ENCODE results near the gene SCGB1C2. TPM values are rescaled to one million over a fixed set of nuclear protein-coding genes. Genes with fewer than 3 reads are reported as not detected.

SCGB1C2 gene
- total RNA-seq, 2 experiments from 2014 or later = not detected

DNA sequence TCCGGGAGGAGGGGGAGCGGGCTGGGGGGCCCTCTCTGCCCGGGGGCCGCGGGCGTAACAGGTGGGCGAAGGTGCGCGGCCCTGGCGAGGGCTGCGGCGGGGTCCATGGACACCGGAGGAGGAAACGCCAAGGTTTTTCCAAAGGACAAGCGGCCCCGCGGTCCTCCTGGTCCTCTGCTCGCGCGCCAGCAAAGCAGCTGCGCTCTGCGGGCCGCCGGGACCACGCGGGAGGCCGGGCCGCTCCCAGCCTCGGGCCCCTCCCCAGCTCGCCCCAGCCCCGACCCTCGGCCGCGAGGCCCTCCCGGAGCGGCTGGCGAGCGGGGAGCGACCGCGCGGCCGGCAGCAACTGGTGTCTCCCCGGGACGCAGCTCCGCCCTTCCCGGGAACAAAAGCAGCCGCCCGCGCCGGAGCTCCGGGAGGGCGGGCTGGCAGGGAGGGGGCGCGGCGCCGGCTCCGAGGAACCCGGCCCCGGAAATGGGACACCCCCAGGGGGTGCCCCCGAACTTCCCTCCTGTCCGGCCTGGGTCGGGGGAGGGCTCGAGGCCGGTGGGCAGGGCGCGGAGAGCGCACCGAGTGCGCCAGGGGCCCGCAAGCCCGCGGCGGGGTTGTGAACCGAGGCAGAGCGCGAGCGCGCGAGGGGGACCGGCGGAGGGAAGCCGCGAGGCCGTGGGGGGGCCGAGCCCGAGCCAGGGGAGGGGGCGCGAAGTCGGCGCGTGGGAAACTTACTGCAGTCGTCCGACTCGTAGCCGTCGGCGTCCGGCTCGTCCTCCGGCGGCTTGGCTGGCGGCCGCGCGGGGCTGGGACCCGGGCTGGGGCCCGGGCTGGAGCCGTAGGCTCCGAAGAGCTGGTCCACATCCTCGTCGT lies 43.2 kb downstream of the SCGB1C2 start:
- no peak overlapping the region for H3K27ac Mint-ChIP-seq
- H3K4me1 Mint-ChIP-seq (ENCODE audit: low read depth) = peaks cover 2% of the 10 kb centered on the region
- CTCF ChIA-PET = no interaction called here
- H3K4me3 Mint-ChIP-seq = no peak overlapping the region
- intact Hi-C loops (cut with micrococcal nuclease) = no loop called here
- DNase-seq = no peak
- no peaks in the 10 kb centered on the region for H3K36me3 Mint-ChIP-seq (ENCODE audit: low read depth)
- H3K27me3 Mint-ChIP-seq (ENCODE audit: low read depth) = peaks cover 29% of the 10 kb centered on the region
- no peaks in the 10 kb centered on the region for H3K9me3 Mint-ChIP-seq

DNA sequence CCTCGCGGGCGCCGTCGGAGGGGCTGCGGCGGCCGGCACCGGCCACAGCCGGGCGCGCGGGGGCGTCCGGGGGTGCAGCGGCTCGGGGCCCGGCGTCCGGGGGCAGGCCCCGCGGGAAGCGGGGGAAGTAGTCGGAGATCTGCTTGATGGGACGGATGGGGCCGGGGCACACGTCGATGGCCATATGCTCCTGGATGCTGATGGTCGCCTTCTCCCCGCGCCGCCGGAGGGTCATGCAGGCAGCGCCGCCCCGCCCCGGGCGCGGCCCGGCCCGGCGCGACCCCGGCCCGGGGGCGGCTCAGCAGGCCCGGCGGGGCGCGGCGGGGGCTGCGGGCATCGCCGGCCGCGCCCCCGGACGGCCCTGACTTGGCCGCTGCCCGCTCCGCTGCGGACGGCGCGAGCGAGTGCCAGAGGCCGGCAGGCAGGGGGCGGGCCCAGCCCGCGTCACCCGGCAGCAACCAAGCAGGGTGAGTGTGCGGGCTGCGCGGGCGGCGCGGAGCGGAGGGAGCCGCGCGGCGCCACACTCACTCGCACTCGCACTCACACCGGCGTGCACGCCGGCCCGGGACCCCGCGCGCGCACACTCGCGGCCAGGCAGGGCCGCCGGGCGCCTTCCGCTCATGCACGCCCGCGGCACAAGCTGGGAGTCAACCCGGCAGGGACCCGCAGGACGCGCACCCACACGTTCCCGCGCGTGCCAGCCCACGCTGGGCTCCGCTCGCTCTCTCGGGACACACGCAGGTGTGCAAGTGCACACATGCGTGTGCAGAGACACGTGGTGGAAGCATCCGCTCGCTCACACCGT lies 44.1 kb downstream of the SCGB1C2 start, which contains the start of gene DOC2B:
DOC2B (minus strand) TSS at position 406 of the 805 bp plus-strand sequence; CDS start at position 235, 171 bp downstream.
- Mint-ChIP-seq H3K36me3 (ENCODE audit: low read depth) (no peaks in the 10 kb centered on the region), H3K4me3 (peak within 1 kb of the TSS; percentile 52), H3K27ac (no peak within 1 kb of the TSS), H3K4me1 (ENCODE audit: low read depth) (peaks cover 2% of the 10 kb centered on the region), H3K9me3 (no peaks in the 10 kb centered on the region), H3K27me3 (ENCODE audit: low read depth) (peaks cover 29% of the 10 kb centered on the region)
- intact Hi-C loops (cut with micrococcal nuclease) = no loop called here
- DNase-seq = no peak
- CTCF ChIA-PET = no interaction called here

DNA sequence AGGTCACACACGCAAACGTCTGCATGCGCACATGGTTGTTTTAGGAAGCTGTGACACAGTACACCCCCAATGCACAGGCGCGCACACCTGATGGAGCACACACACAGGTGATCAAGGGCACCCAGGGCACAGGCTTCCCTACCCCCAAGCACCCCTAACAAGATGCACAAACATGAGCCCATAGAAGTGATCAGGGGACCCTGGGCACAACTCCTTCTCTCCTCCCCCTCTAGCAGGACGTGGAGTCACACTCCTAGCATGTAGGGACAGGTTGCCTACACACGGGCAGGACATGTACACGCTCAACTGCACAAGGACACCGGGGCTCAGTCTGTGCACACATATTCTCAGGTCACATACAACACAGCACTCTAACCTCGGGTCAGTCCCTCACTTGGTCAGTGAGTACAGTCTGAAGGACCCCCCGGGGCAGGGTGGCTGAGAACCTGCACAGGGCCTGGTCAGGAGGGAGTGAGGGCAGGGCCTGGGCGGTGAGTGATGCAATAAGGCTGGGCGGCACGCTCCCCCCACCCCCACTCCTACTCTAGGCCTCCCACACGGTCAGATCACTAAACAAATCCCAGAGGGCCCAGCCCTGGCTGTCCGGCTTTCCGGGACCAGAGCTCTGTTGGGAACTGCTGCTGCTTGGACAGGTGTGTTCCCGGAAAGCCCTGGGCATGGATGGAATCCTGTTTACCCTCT lies 44.8 kb downstream of the SCGB1C2 start:
- H3K27ac Mint-ChIP-seq = no peak overlapping the region
- CTCF ChIA-PET = no interaction called here

DNA sequence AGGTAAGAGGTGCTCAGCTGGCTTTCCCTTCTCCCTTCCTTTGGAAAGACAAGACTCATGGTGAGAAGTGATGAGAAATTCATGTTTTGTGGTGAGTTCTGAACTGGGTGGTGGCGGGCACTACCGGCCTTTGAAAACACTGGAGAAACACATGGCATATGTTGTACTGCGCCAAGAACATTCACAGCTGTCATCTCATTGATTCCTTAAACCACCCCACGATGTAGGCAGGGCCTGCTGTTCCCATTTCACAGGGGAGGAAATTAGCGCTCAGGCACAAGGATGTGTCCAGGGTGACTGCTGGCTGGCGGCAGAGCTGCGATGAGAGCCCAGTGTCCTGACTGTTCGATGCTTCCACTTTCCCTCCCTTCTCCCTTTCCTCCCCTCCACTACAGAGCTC lies 45.7 kb downstream of the SCGB1C2 start:
- H3K4me3 Mint-ChIP-seq = no peak overlapping the region
- no peak overlapping the region for H3K27ac Mint-ChIP-seq
- H3K27me3 Mint-ChIP-seq (ENCODE audit: low read depth) = peaks cover 28% of the 10 kb centered on the region
- DNase-seq = no peak
- no peaks in the 10 kb centered on the region for H3K36me3 Mint-ChIP-seq (ENCODE audit: low read depth)
- H3K9me3 Mint-ChIP-seq = no peaks in the 10 kb centered on the region
- CTCF ChIA-PET = interaction anchor here (0.6 kb wide), 1 partner anchor 16 kb away, joined by 3 read pairs; no protein-coding TSS in a partner anchor
- intact Hi-C loops (cut with micrococcal nuclease) = no loop called here
- peaks cover 2% of the 10 kb centered on the region for H3K4me1 Mint-ChIP-seq (ENCODE audit: low read depth)

More for the DNA sequence above, 44.8 kb downstream of the SCGB1C2 start:
- Mint-ChIP-seq H3K27me3 (ENCODE audit: low read depth) (peaks cover 29% of the 10 kb centered on the region), H3K36me3 (ENCODE audit: low read depth) (no peaks in the 10 kb centered on the region), H3K4me1 (ENCODE audit: low read depth) (peaks cover 2% of the 10 kb centered on the region), H3K9me3 (no peaks in the 10 kb centered on the region), H3K4me3 (peak overlapping the region; percentile 52)
- no peak for DNase-seq
- intact Hi-C loops (cut with micrococcal nuclease) = no loop called here

DNA sequence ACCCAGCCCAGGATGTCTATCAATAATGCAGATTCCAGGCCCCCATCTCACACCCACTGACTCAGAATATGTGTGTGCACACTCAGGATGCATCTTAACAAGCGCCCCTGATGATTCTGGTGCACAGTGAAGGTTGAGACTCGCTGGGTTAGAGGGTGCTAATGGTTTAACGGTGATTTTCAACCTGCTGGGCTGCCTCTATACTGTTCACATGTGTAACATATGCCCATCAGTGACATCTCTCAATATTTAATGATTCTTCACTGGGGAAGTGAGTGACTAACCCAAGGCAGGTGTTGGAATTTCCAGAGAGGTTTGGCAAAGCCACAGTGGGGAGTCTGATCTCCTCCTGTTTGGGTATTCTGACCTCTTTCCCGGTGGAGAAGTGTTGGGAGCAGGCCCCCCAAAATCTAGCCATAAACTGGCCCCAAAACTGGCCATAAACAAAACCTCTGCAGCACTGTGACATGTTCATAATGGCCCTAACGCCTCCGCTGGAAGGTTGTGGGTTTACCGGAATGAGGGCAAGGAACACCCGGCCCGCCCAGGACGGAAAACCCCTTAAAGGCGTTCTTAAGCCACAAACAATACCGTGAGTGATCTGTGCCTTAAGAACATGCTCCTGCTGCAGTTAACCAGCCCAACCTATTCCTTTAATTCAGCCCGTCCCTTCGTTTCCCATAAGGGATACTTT lies 48.2 kb downstream of the SCGB1C2 start:
- intact Hi-C loops (cut with micrococcal nuclease) = no loop called here
- Mint-ChIP-seq H3K9me3 (no peaks in the 10 kb centered on the region), H3K36me3 (ENCODE audit: low read depth) (no peaks in the 10 kb centered on the region), H3K27me3 (ENCODE audit: low read depth) (peaks cover 20% of the 10 kb centered on the region), H3K4me3 (peak overlapping the region; percentile 33), H3K27ac (no peak overlapping the region), H3K4me1 (ENCODE audit: low read depth) (peaks cover 6% of the 10 kb centered on the region)
- CTCF ChIA-PET = no interaction called here
- DNase-seq = peak; percentile 55

DNA sequence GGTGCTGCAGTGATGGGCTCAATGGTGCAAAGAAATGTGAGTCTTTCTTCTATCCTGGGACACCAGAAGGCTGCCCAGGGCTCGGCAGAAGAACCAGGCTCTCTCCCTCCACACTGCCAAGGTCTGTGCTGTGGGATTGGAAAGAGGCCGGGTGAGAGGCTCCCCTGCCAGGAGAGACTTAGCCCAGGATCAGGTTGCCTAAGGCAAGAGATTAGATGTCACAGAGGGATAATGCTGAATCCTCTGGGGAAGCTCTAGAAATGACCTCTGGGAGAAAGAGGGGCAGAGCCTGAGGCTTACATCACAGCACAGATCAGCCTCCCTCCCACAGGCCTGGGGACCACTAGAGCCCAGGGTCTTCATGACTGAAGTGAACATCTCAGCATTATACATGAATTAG lies 49.8 kb downstream of the SCGB1C2 start:
- H3K27ac Mint-ChIP-seq = no peak overlapping the region
- CTCF ChIA-PET = no interaction called here

More for the DNA sequence above, 49.8 kb downstream of the SCGB1C2 start:
- no peaks in the 10 kb centered on the region for H3K36me3 Mint-ChIP-seq (ENCODE audit: low read depth)
- H3K4me3 Mint-ChIP-seq = no peak overlapping the region
- intact Hi-C loops (cut with micrococcal nuclease) = no loop called here
- DNase-seq = no peak
- H3K9me3 Mint-ChIP-seq = no peaks in the 10 kb centered on the region
- peaks cover 16% of the 10 kb centered on the region for H3K27me3 Mint-ChIP-seq (ENCODE audit: low read depth)
- H3K4me1 Mint-ChIP-seq (ENCODE audit: low read depth) = peaks cover 4% of the 10 kb centered on the region

Other genes with a start within 250 kb of the SCGB1C2 start
- gene DOC2B, start 44.1 kb downstream of the SCGB1C2 start, total RNA-seq = under 1 TPM in 1 of 2 experiments, not detected in 1; 0.14 TPM
- gene RPH3AL, start 215.2 kb downstream of the SCGB1C2 start, total RNA-seq = 1 to 10 TPM; 1.6 to 2.2 TPM

Data from activated naive CD4-positive, alpha-beta T cell treated with anti-CD3 and anti-CD28 coated beads for 36 hours (primary cell).